Esophagus muscularis mucosa (tissue), 4 donors: ENCODE results near the gene DNAH2. TPM values are rescaled to one million over a fixed set of nuclear protein-coding genes. Genes with fewer than 3 reads are reported as not detected.

Experiments used
- DNase-seq: peaks from one replicate; pipeline ENCODE4 v3.0.0-alpha.2; 2017; ENCODE audit errors: extremely low spot score
- H3K27ac ChIP-seq, 4 donors: fragments of 200-600 bp; sonication (generic); replicated peaks in 1 of 4; 1 replicate in 3 of 4; 2 replicates in 1 of 4; pipeline ENCODE4 v1.5.1; 2016 to 2019; ENCODE audit warnings: mild to moderate bottlenecking in 1 of 4
- H3K27me3 ChIP-seq, 4 donors: fragments of 200-600 bp; sonication (generic); one replicate each; pipeline versions ENCODE4 v1.5.1 to v1.6.0; 2016 to 2019
- H3K36me3 ChIP-seq, 4 donors: fragments of 200-600 bp; sonication (generic); one replicate each; pipeline ENCODE4 v1.5.1; 2016 to 2019
- H3K4me1 ChIP-seq, 4 donors: fragments of 200-600 bp; sonication (generic); one replicate each; pipeline ENCODE4 v1.5.1; 2016 to 2019
- H3K4me3 ChIP-seq, 4 donors: fragments of 200-600 bp; sonication (generic); 1 replicate in 2 of 4; 2 replicates in 2 of 4; pipeline ENCODE4 v1.5.1; 2016 to 2019; ENCODE audit warnings: mild to moderate bottlenecking in 4 of 4, moderate library complexity in 1 of 4
- H3K9me3 ChIP-seq, 4 donors: fragments of 200-600 bp; sonication (generic); 1 replicate in 3 of 4; 2 replicates in 1 of 4; pipeline ENCODE4 v1.5.1; 2016 to 2019
- CTCF ChIP-seq, 3 experiments: fragments of 200-600 bp in 2 of 3; fragments of 450-650 bp in 1 of 3; sonication (generic) in 2 of 3; IDR thresholded peaks; one replicate each; pipeline ENCODE4 v1.5.1; 2017 to 2019; ENCODE audit warnings: antibody characterized with exemption in 3 of 3, mild to moderate bottlenecking in 2 of 3, moderate library complexity in 1 of 3
- EP300 ChIP-seq: sonication (generic); formaldehyde crosslinking; IDR thresholded peaks from one replicate; pipeline ENCODE4 v1.6.1; 2017; ENCODE audit warnings: antibody characterized with exemption
- POLR2A ChIP-seq: fragments of 450-650 bp; IDR thresholded peaks from one replicate; pipeline ENCODE4 v1.6.1; 2017; ENCODE audit warnings: antibody characterized with exemption, moderate library complexity, mild to moderate bottlenecking, low read depth
- POLR2AphosphoS5 ChIP-seq, 2 donors: sonication (generic); formaldehyde crosslinking; IDR thresholded peaks; one replicate each; pipeline ENCODE4 v1.6.1; 2017; ENCODE audit warnings: antibody characterized with exemption in 2 of 2
- WGBS: methylation state at CpG from one replicate; pipeline ENCODE4 v1.1.5; 2018; 5-methylcytosine and 5-hydroxymethylcytosine counted together
- intact Hi-C: fragments of 100-400 bp; cut with DNase I; formaldehyde crosslinking; loops from one replicate; pipeline ENCODE4 v1.15.1; 2023
- total RNA-seq, 4 donors: library from RNA; depleted of rRNA; stranded (reverse); fragments of >200 nt; gene quantifications; one replicate each; pipeline versions ENCODE4 v1.1.0 to v1.2.1, GENCODE V29; 2016

DNAH2 gene
- total RNA-seq, 4 donors from 2014 or later: under 0.01 to 0.17 (median 0.06) TPM

- no peak for TF ChIP-seq EP300
- TF ChIP-seq POLR2A: no peak
- no peak for TF ChIP-seq POLR2AphosphoS5 (IDR thresholded peaks at IDR 0.05)
- TF ChIP-seq CTCF (IDR thresholded peaks at IDR 0.05): no peak
Measured at GRCh38 chr17:7820231-7820630, 102.7 kb downstream of the DNAH2 start.

GRCh38 chr17:7822126-7822525 is 104.6 kb downstream of the DNAH2 start:
- intact Hi-C loops: loop anchor here (2.0 to 10.0 kb wide), 3 partner anchors 33 to 77 kb away; partner anchors contain the start of gene TMEM88
- no peaks in the 10 kb centered on the region for H3K36me3 ChIP-seq
- peaks cover 0 to 9% (median 4%) of the 10 kb centered on the region in 4 donors for H3K4me1 ChIP-seq
- no peak overlapping the region for H3K27ac ChIP-seq
- TF ChIP-seq POLR2AphosphoS5 (IDR thresholded peaks at IDR 0.05) (no peak), EP300 (no peak), CTCF (IDR thresholded peaks at IDR 0.05) (no peak), POLR2A (no peak)
- WGBS: 73% methylated on average over 14 of the region's 14 CpGs
- no peaks in the 10 kb centered on the region for H3K9me3 ChIP-seq
- no peak overlapping the region for H3K4me3 ChIP-seq
- DNase-seq: no peak
- peaks cover 0 to 6% (median 0%) of the 10 kb centered on the region in 4 donors for H3K27me3 ChIP-seq

More at GRCh38 chr17:7820231-7820630, 102.7 kb downstream of the DNAH2 start:
- DNase-seq: no peak
- no peaks in the 10 kb centered on the region for H3K36me3 ChIP-seq
- H3K9me3 ChIP-seq: no peaks in the 10 kb centered on the region
- no peak overlapping the region for H3K4me3 ChIP-seq
- intact Hi-C loops: loop anchor here (5.0 to 10.0 kb wide), 2 partner anchors 72 to 75 kb away; no protein-coding TSS in a partner anchor
- peaks cover 0 to under 1% (median 0%) of the 10 kb centered on the region in 4 donors for H3K4me1 ChIP-seq
- H3K27ac ChIP-seq: no peak overlapping the region
- H3K27me3 ChIP-seq: peaks cover 0 to 6% (median 0%) of the 10 kb centered on the region in 4 donors
- 71% methylated on average over 5 of the region's 5 CpGs for WGBS

GRCh38 chr17:7823581-7824001 is 106.0 kb downstream of the DNAH2 start:
- intact Hi-C loops: loop anchor here (2.0 to 10.0 kb wide), 3 partner anchors 31 to 79 kb away; partner anchors contain the start of gene TMEM88
- 88% methylated on average over 20 of the region's 20 CpGs for WGBS
- TF ChIP-seq POLR2A (no peak), EP300 (no peak), POLR2AphosphoS5 (IDR thresholded peaks at IDR 0.05) (no peak), CTCF (IDR thresholded peaks at IDR 0.05) (no peak)
- Histone ChIP-seq H3K27me3 (no peaks in the 10 kb centered on the region), H3K9me3 (no peaks in the 10 kb centered on the region), H3K4me1 (peaks cover 0 to 9% (median 4%) of the 10 kb centered on the region in 4 donors), H3K27ac (no peak overlapping the region), H3K4me3 (no peak overlapping the region), H3K36me3 (no peaks in the 10 kb centered on the region)
- no peak for DNase-seq

- no peaks in the 10 kb centered on the region for H3K9me3 ChIP-seq
- H3K27me3 ChIP-seq: no peaks in the 10 kb centered on the region
- H3K27ac ChIP-seq: no peak overlapping the region
- no peak for DNase-seq
- H3K4me3 ChIP-seq: no peak overlapping the region
- intact Hi-C loops: loop anchor here (5.0 to 10.0 kb wide), 2 partner anchors 68 to 79 kb away; no protein-coding TSS in a partner anchor
- H3K36me3 ChIP-seq: no peaks in the 10 kb centered on the region
- TF ChIP-seq CTCF (IDR thresholded peaks at IDR 0.05): no peak
- TF ChIP-seq EP300: no peak
- no peak for TF ChIP-seq POLR2AphosphoS5 (IDR thresholded peaks at IDR 0.05)
- H3K4me1 ChIP-seq: peaks cover 0 to 9% (median 4%) of the 10 kb centered on the region in 4 donors
- 89% methylated on average over 9 of the region's 9 CpGs for WGBS
Measured at GRCh38 chr17:7824021-7824924, 106.7 kb downstream of the DNAH2 start.
